Measurements from ENCODE around the gene PCDHGA1. TPM values are rescaled to one million over a fixed set of nuclear protein-coding genes. Genes with fewer than 3 reads are reported as not detected.

PCDHGA1 gene
- total and polyA plus RNA-seq, 4 donors = 0.91 to 1.6 (median 1.0) TPM; not detected in 1

- DNase-seq (no peak), ATAC-seq (ENCODE audit: low FRiP score) (no peak)
- Histone ChIP-seq H3K9me3 (ENCODE audit: control insufficient read depth, low read length) (no peaks in the 10 kb centered on the region), H3K4me3 (ENCODE audit: low read length in 2 of 2) (no peak overlapping the region), H3K27ac (ENCODE audit: low read depth in 1 of 2, low read length in 2 of 2) (no peak overlapping the region), H3K4me1 (ENCODE audit: control insufficient read depth in 1 of 2, insufficient read depth in 2 of 2, low read length in 2 of 2) (peaks cover 2 to 14% of the 10 kb centered on the region in 2 donors), H3K27me3 (ENCODE audit: control insufficient read depth in 1 of 2, insufficient read depth in 2 of 2, low read length in 1 of 2) (no peaks in the 10 kb centered on the region), H3K36me3 (ENCODE audit: control insufficient read depth in 1 of 2, insufficient read depth in 2 of 2, low read length in 1 of 2) (peaks cover 0 to 1% of the 10 kb centered on the region in 2 donors)
- 90% methylated on average over 11 of the region's 11 CpGs for WGBS, 2 donors
- intact Hi-C loops (cut with DNase I) = no loop called here
These were observed 187.7 kb downstream of the PCDHGA1 start for GRCh38 chr5:141517880-141518617.

DNA sequence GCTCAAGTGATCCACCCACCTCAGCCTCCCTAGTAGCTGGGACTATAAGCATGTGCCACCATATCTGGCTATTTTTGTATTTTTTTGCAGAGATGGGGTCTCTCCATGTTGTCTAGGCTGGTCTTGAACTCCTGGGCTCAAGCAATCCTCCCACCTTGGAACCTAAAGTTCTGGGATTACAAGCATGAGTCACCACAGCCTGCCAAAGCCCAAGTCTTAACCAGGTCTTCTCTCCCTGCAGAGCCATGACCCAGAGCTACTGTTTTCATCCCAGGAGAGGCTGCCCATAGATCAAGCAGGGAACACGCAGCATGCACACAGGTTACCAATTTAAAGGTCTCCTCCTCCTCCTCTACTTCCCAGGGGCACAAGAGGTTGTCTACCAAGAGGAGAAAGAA is 188.3 kb downstream of the PCDHGA1 start:
- Histone ChIP-seq H3K36me3 (ENCODE audit: control insufficient read depth in 1 of 2, insufficient read depth in 2 of 2, low read length in 1 of 2) (peaks cover 0 to 1% of the 10 kb centered on the region in 2 donors), H3K27me3 (ENCODE audit: control insufficient read depth in 1 of 2, insufficient read depth in 2 of 2, low read length in 1 of 2) (no peaks in the 10 kb centered on the region), H3K27ac (ENCODE audit: low read depth in 1 of 2, low read length in 2 of 2) (no peak overlapping the region), H3K4me1 (ENCODE audit: control insufficient read depth in 1 of 2, insufficient read depth in 2 of 2, low read length in 2 of 2) (peaks cover 2 to 14% of the 10 kb centered on the region in 2 donors), H3K4me3 (ENCODE audit: low read length in 2 of 2) (no peak overlapping the region), H3K9me3 (ENCODE audit: control insufficient read depth, low read length) (no peaks in the 10 kb centered on the region)
- ATAC-seq (ENCODE audit: low FRiP score) (no peak), DNase-seq (no peak)
- intact Hi-C loops (cut with DNase I) = no loop called here
- 96 to 100% methylated on average over 1 of the region's 1 CpG for WGBS, 2 donors

- WGBS, 2 donors = 74 to 76% methylated on average over 3 of the region's 3 CpGs
- H3K27me3 ChIP-seq (ENCODE audit: control insufficient read depth in 1 of 2, insufficient read depth in 2 of 2, low read length in 1 of 2) = no peaks in the 10 kb centered on the region
- intact Hi-C loops (cut with DNase I) = loop anchor here in 1 of 2 donors (5.0 to 10.0 kb wide), 2 partner anchors 42 to 105 kb away; partner anchors contain the start of genes PCDHGA10 and PCDHGB7
These were observed 189.6 kb downstream of the PCDHGA1 start for GRCh38 chr5:141519605-141520565.

DNA sequence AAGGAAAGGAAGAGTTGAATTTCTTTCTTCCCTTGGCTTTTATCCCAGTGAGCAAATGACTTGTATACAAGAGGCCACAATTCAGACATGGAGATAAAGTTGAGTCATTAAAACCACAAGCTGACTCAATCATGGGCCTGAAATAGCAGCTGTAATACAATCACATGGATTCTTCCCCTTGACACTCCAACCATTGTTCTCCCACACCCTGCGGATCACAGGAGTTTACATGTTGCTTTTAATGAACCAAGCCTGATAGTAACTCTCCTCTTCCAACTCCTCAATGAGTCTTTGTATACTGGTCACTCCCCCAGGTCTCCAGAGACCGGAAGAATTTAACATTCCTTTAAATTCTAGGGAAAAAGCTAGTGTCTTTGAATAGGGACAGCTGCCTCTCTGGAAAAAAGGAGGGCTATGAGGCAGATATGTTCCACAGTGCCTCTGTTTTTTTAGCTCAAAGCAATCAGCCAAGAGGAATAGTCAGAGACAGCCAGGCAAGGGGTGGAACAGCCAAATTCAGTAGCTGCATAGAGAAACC is 191.0 kb downstream of the PCDHGA1 start:
- 33 to 39% methylated on average over 2 of the region's 2 CpGs for WGBS, 2 donors
- Histone ChIP-seq H3K9me3 (ENCODE audit: control insufficient read depth, low read length) (no peaks in the 10 kb centered on the region), H3K4me1 (ENCODE audit: control insufficient read depth in 1 of 2, insufficient read depth in 2 of 2, low read length in 2 of 2) (peaks cover 0 to 2% of the 10 kb centered on the region in 2 donors), H3K27me3 (ENCODE audit: control insufficient read depth in 1 of 2, insufficient read depth in 2 of 2, low read length in 1 of 2) (no peaks in the 10 kb centered on the region), H3K36me3 (ENCODE audit: control insufficient read depth in 1 of 2, insufficient read depth in 2 of 2, low read length in 1 of 2) (peaks cover 2 to 5% of the 10 kb centered on the region in 2 donors), H3K27ac (ENCODE audit: low read depth in 1 of 2, low read length in 2 of 2) (peak overlapping the region; percentile 3 to 23), H3K4me3 (ENCODE audit: low read length in 2 of 2) (no peak overlapping the region)
- DNase-seq (no peak), ATAC-seq (ENCODE audit: low FRiP score) (peak; percentile 45)
- intact Hi-C loops (cut with DNase I) = loop anchor here in 1 of 2 donors (5.0 to 10.0 kb wide), 2 partner anchors 41 to 107 kb away; partner anchors contain the start of genes PCDHGA10 and PCDHGB7

More at GRCh38 chr5:141519605-141520565, 189.6 kb downstream of the PCDHGA1 start:
- H3K4me3 ChIP-seq (ENCODE audit: low read length in 2 of 2) = no peak overlapping the region
- DNase-seq (no peak), ATAC-seq (ENCODE audit: low FRiP score) (no peak)
- H3K9me3 ChIP-seq (ENCODE audit: control insufficient read depth, low read length) = no peaks in the 10 kb centered on the region
- peaks cover 0 to 14% of the 10 kb centered on the region in 2 donors for H3K4me1 ChIP-seq (ENCODE audit: control insufficient read depth in 1 of 2, insufficient read depth in 2 of 2, low read length in 2 of 2)
- no peak overlapping the region for H3K27ac ChIP-seq (ENCODE audit: low read depth in 1 of 2, low read length in 2 of 2)
- H3K36me3 ChIP-seq (ENCODE audit: control insufficient read depth in 1 of 2, insufficient read depth in 2 of 2, low read length in 1 of 2) = peaks cover 0 to 1% of the 10 kb centered on the region in 2 donors

- Histone ChIP-seq H3K27ac (ENCODE audit: low read depth in 1 of 2, low read length in 2 of 2) (no peak overlapping the region), H3K4me1 (ENCODE audit: control insufficient read depth in 1 of 2, insufficient read depth in 2 of 2, low read length in 2 of 2) (no peaks in the 10 kb centered on the region), H3K4me3 (ENCODE audit: low read length in 2 of 2) (no peak overlapping the region), H3K36me3 (ENCODE audit: control insufficient read depth in 1 of 2, insufficient read depth in 2 of 2, low read length in 1 of 2) (peaks cover 2 to 8% of the 10 kb centered on the region in 2 donors), H3K27me3 (ENCODE audit: control insufficient read depth in 1 of 2, insufficient read depth in 2 of 2, low read length in 1 of 2) (no peaks in the 10 kb centered on the region), H3K9me3 (ENCODE audit: control insufficient read depth, low read length) (no peaks in the 10 kb centered on the region)
- DNase-seq (no peak), ATAC-seq (ENCODE audit: low FRiP score) (no peak)
- intact Hi-C loops (cut with DNase I) = loop anchor here in 1 of 2 donors (5.0 to 10.0 kb wide), 2 partner anchors 40 to 108 kb away; partner anchors contain the start of genes PCDHGA10 and PCDHGB7
- WGBS, 2 donors = 47 to 51% methylated on average over 2 of the region's 2 CpGs
These were observed 192.0 kb downstream of the PCDHGA1 start for GRCh38 chr5:141522301-141522700.

DNA sequence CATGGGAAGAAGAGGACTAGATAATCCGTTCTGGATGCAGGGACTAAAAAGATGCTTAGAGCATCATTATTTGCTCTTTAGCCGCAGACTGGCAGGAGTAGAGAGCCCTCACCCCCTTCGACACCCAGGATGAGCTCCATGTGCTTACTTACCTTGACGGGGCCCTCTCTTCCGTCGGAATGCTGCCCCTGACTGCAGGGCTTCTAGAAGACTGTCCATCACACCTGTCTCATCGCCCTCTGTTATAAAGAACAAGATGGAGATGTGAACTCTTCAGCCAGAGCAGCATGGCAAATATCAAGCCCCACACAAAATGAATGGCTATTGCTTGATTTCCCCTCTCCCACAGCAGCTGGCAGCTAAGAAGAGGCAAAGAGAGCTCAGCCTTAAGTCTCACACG is 193.7 kb downstream of the PCDHGA1 start:
- intact Hi-C loops (cut with DNase I) = loop anchor here (2.0 to 10.0 kb wide), 4 partner anchors 35 to 109 kb away; partner anchors contain the start of genes PCDHGA10 (in 1 of the 2), PCDHGB7 (in 1 of the 2) and PCDHGC3 (in 1 of the 2)
- no peaks in the 10 kb centered on the region for H3K4me1 ChIP-seq (ENCODE audit: control insufficient read depth in 1 of 2, insufficient read depth in 2 of 2, low read length in 2 of 2)
- H3K4me3 ChIP-seq (ENCODE audit: low read length in 2 of 2) = no peak overlapping the region
- H3K9me3 ChIP-seq (ENCODE audit: control insufficient read depth, low read length) = no peaks in the 10 kb centered on the region
- WGBS, 2 donors = 79 to 85% methylated on average over 8 of the region's 8 CpGs
- DNase-seq = no peak
- no peaks in the 10 kb centered on the region for H3K27me3 ChIP-seq (ENCODE audit: control insufficient read depth in 1 of 2, insufficient read depth in 2 of 2, low read length in 1 of 2)
- H3K27ac ChIP-seq (ENCODE audit: low read depth in 1 of 2, low read length in 2 of 2) = peak overlapping the region in 1 of 2 donors; percentile 29
- no peak for ATAC-seq (ENCODE audit: low FRiP score)
- peaks cover 2 to 7% of the 10 kb centered on the region in 2 donors for H3K36me3 ChIP-seq (ENCODE audit: control insufficient read depth in 1 of 2, insufficient read depth in 2 of 2, low read length in 1 of 2)

GRCh38 chr5:141524604-141525597 is 194.6 kb downstream of the PCDHGA1 start:
- WGBS, 2 donors = 29 to 30% methylated on average over 12 of the region's 12 CpGs
- peaks cover 2 to 7% of the 10 kb centered on the region in 2 donors for H3K36me3 ChIP-seq (ENCODE audit: control insufficient read depth in 1 of 2, insufficient read depth in 2 of 2, low read length in 1 of 2)
- no peak overlapping the region for H3K4me3 ChIP-seq (ENCODE audit: low read length in 2 of 2)
- no peaks in the 10 kb centered on the region for H3K4me1 ChIP-seq (ENCODE audit: control insufficient read depth in 1 of 2, insufficient read depth in 2 of 2, low read length in 2 of 2)
- peak overlapping the region; percentile 29 to 63 for H3K27ac ChIP-seq (ENCODE audit: low read depth in 1 of 2, low read length in 2 of 2)
- intact Hi-C loops (cut with DNase I) = loop anchor here (2.0 to 10.0 kb wide), 5 partner anchors 34 to 110 kb away; partner anchors contain the start of genes PCDHGA10 (in 1 of the 2), PCDHGA11 (in 1 of the 2), PCDHGB7 (in 1 of the 2) and PCDHGC3 (in 1 of the 2)
- ATAC-seq (ENCODE audit: low FRiP score) (peak; percentile 95), DNase-seq (peak; percentile 86 to 93)
- H3K9me3 ChIP-seq (ENCODE audit: control insufficient read depth, low read length) = no peaks in the 10 kb centered on the region
- H3K27me3 ChIP-seq (ENCODE audit: control insufficient read depth in 1 of 2, insufficient read depth in 2 of 2, low read length in 1 of 2) = no peaks in the 10 kb centered on the region

Measured in aorta (tissue), 5 donors.